Inflammatory macrophage (primary cell): ENCODE results near the gene PPP5C.
"Not testable (repeated sequence)": the region's sequence is repeated elsewhere in the genome, so short reads cannot be mapped to it uniquely, and the experiment has no call there.

Experiments
- DNase-seq, 2 donors: peaks; one replicate each; pipeline ENCODE4 v3.0.0-alpha.2; 2020 to 2022

The PPP5C gene

GRCh38 chr19:46366620-46367292, 19.9 kb downstream of the PPP5C start:
- DNase-seq, result no peak

GRCh38 chr19:46367426-46367825, 20.5 kb downstream of the PPP5C start:
- no peak for DNase-seq

- DNase-seq, result no peak
Observed at GRCh38 chr19:46368116-46368515, 21.2 kb downstream of the PPP5C start.

- DNase-seq, result no peak
Observed at GRCh38 chr19:46369817-46370216, 22.9 kb downstream of the PPP5C start.

GRCh38 chr19:46371371-46371901, 24.5 kb downstream of the PPP5C start:
- DNase-seq, result no peak

- no peak for DNase-seq
Observed at GRCh38 chr19:46372901-46373490, 26.1 kb downstream of the PPP5C start.

- no peak for DNase-seq
Observed at GRCh38 chr19:46373491-46374359, 26.8 kb downstream of the PPP5C start.

GRCh38 chr19:46374536-46375475, 27.9 kb downstream of the PPP5C start:
- no peak for DNase-seq

GRCh38 chr19:46375476-46376067, 28.7 kb downstream of the PPP5C start:
- not testable (repeated sequence) for DNase-seq

- DNase-seq, result no peak
Observed at GRCh38 chr19:46376241-46377153, 29.6 kb downstream of the PPP5C start.

GRCh38 chr19:46378268-46378667, 31.4 kb downstream of the PPP5C start:
- no peak for DNase-seq

- DNase-seq, result no peak
Observed at GRCh38 chr19:46380690-46381089, 33.8 kb downstream of the PPP5C start.

- DNase-seq, result no peak
Observed at GRCh38 chr19:46381346-46381745, 34.5 kb downstream of the PPP5C start.

- DNase-seq, result no peak
Observed at GRCh38 chr19:46381756-46382345, 35.0 kb downstream of the PPP5C start.

- DNase-seq, result no peak
Observed at GRCh38 chr19:46383171-46383815, 36.4 kb downstream of the PPP5C start.

- no peak for DNase-seq
Observed at GRCh38 chr19:46383846-46384245, 37.0 kb downstream of the PPP5C start.

GRCh38 chr19:46384396-46384795, 37.5 kb downstream of the PPP5C start:
- DNase-seq, result no peak

GRCh38 chr19:46385636-46386035, 38.7 kb downstream of the PPP5C start:
- DNase-seq, result no peak

- no peak for DNase-seq
Observed at GRCh38 chr19:46386151-46386550, 39.3 kb downstream of the PPP5C start.
